Measurements from ENCODE around the gene TUNAR.

TUNAR gene

GRCh38 chr14:95876761-95877538 is at the start of gene TUNAR:
Gene TUNAR (plus strand): TSS chr14:95876832.
- no peak for DNase-seq (ENCODE audit: low spot score)

- DNase-seq (ENCODE audit: low spot score) = no peak
Measured at GRCh38 chr14:95828649-95829265, 47.9 kb upstream of the TUNAR start.

GRCh38 chr14:95829321-95829720 is 47.3 kb upstream of the TUNAR start:
- no peak for DNase-seq (ENCODE audit: low spot score)

GRCh38 chr14:95830386-95830785 is 46.2 kb upstream of the TUNAR start:
- no peak for DNase-seq (ENCODE audit: low spot score)

GRCh38 chr14:95831041-95831440 is 45.6 kb upstream of the TUNAR start:
- no peak for DNase-seq (ENCODE audit: low spot score)

- DNase-seq (ENCODE audit: low spot score) = no peak
Measured at GRCh38 chr14:95831468-95831867, 45.2 kb upstream of the TUNAR start.

- no peak for DNase-seq (ENCODE audit: low spot score)
Measured at GRCh38 chr14:95832012-95832411, 44.6 kb upstream of the TUNAR start.

- no peak for DNase-seq (ENCODE audit: low spot score)
Measured at GRCh38 chr14:95833429-95833828, 43.2 kb upstream of the TUNAR start.

- no peak for DNase-seq (ENCODE audit: low spot score)
Measured at GRCh38 chr14:95834496-95834895, 42.1 kb upstream of the TUNAR start.

- DNase-seq (ENCODE audit: low spot score) = no peak
Measured at GRCh38 chr14:95835121-95835730, 41.4 kb upstream of the TUNAR start.

GRCh38 chr14:95838862-95839261 is 37.8 kb upstream of the TUNAR start:
- no peak for DNase-seq (ENCODE audit: low spot score)

GRCh38 chr14:95840094-95840700 is 36.4 kb upstream of the TUNAR start:
- DNase-seq (ENCODE audit: low spot score) = no peak

- DNase-seq (ENCODE audit: low spot score) = no peak
Measured at GRCh38 chr14:95841668-95842067, 35.0 kb upstream of the TUNAR start.

- no peak for DNase-seq (ENCODE audit: low spot score)
Measured at GRCh38 chr14:95849761-95850160, 26.9 kb upstream of the TUNAR start.

- DNase-seq (ENCODE audit: low spot score) = no peak
Measured at GRCh38 chr14:95850429-95850828, 26.2 kb upstream of the TUNAR start.

GRCh38 chr14:95855606-95856005 is 21.0 kb upstream of the TUNAR start:
- no peak for DNase-seq (ENCODE audit: low spot score)

- DNase-seq (ENCODE audit: low spot score) = no peak
Measured at GRCh38 chr14:95857275-95857674, 19.4 kb upstream of the TUNAR start.

- DNase-seq (ENCODE audit: low spot score) = no peak
Measured at GRCh38 chr14:95858893-95859292, 17.7 kb upstream of the TUNAR start.

GRCh38 chr14:95862243-95862642 is 14.4 kb upstream of the TUNAR start:
- DNase-seq (ENCODE audit: low spot score) = no peak

GRCh38 chr14:95863295-95863694 is 13.3 kb upstream of the TUNAR start:
- DNase-seq (ENCODE audit: low spot score) = no peak

- DNase-seq (ENCODE audit: low spot score) = no peak
Measured at GRCh38 chr14:95869776-95870175, 6.9 kb upstream of the TUNAR start.

GRCh38 chr14:95870772-95871171 is 5.9 kb upstream of the TUNAR start:
- DNase-seq (ENCODE audit: low spot score) = no peak

GRCh38 chr14:95871531-95871930 is 5.1 kb upstream of the TUNAR start:
- no peak for DNase-seq (ENCODE audit: low spot score)
